H9 (cell line): ENCODE results near the gene RHBDD2. TPM values are rescaled to one million over a fixed set of nuclear protein-coding genes. Genes with fewer than 3 reads are reported as not detected.

ENCODE experiments used
- DNase-seq: peaks from one replicate; pipeline ENCODE4 v3.0.0-alpha.2; 2017
- H2AFZ ChIP-seq: one replicate; pipeline ENCODE4 v1.6.1; 2013; ENCODE audit warnings: mild to moderate bottlenecking, low read length, control low read depth, moderate library complexity
- H2AK5ac ChIP-seq: 2 replicates; pipeline ENCODE4 v1.6.1; 2013; ENCODE audit warnings: low read length, control low read depth, mixed read lengths; ENCODE audit not compliant: insufficient read length
- H2BK120ac ChIP-seq: one replicate; pipeline ENCODE4 v1.6.1; 2013; ENCODE audit warnings: low read depth, mild to moderate bottlenecking, low read length, control low read depth, inconsistent platforms; ENCODE audit not compliant: poor library complexity, severe bottlenecking
- H2BK12ac ChIP-seq: 2 replicates; pipeline ENCODE4 v1.6.1; 2013; ENCODE audit warnings: low read length, control low read depth, mixed read lengths, low read depth; ENCODE audit not compliant: insufficient read length
- H2BK15ac ChIP-seq: 2 replicates; pipeline ENCODE4 v1.6.1; 2013; ENCODE audit warnings: low read depth, low read length, control low read depth
- H2BK20ac ChIP-seq: one replicate; pipeline ENCODE4 v1.6.1; 2013; ENCODE audit warnings: low read depth, mild to moderate bottlenecking, low read length, control low read depth, inconsistent platforms; ENCODE audit not compliant: poor library complexity, severe bottlenecking
- H2BK5ac ChIP-seq: 2 replicates; pipeline ENCODE4 v1.6.1; 2013; ENCODE audit warnings: low read length, control low read depth, mixed read lengths; ENCODE audit not compliant: insufficient read length
- H3K14ac ChIP-seq: 2 replicates; pipeline ENCODE4 v1.6.1; 2013; ENCODE audit warnings: low read length, control low read depth; ENCODE audit not compliant: insufficient read depth
- H3K18ac ChIP-seq: 2 replicates; pipeline ENCODE4 v1.6.1; 2013; ENCODE audit warnings: low read depth, mild to moderate bottlenecking, mixed read lengths, low read length, control low read depth; ENCODE audit not compliant: insufficient read length
- H3K23ac ChIP-seq: 2 replicates; pipeline ENCODE4 v1.6.1; 2013; ENCODE audit warnings: low read length, control low read depth, mixed read lengths, low read depth; ENCODE audit not compliant: insufficient read length
- H3K23me2 ChIP-seq: 2 replicates; pipeline ENCODE4 v1.6.1; 2013; ENCODE audit warnings: low read depth, mild to moderate bottlenecking, mixed read lengths, low read length, control low read depth; ENCODE audit not compliant: insufficient read length, poor library complexity, severe bottlenecking
- H3K27ac ChIP-seq: 2 replicates; pipeline ENCODE4 v1.5.1; 2013; ENCODE audit warnings: low read length, control low read depth, mixed read lengths, low read depth; ENCODE audit not compliant: insufficient read length
- H3K27me3 ChIP-seq: 2 replicates; pipeline ENCODE4 v1.6.1; 2013; ENCODE audit warnings: low read length, control low read depth, inconsistent platforms; ENCODE audit not compliant: insufficient read depth
- H3K4ac ChIP-seq: 2 replicates; pipeline ENCODE4 v1.6.1; 2013; ENCODE audit warnings: low read depth, mild to moderate bottlenecking, control low read depth, inconsistent platforms, low read length, moderate library complexity
- H3K4me1 ChIP-seq: 2 replicates; pipeline ENCODE4 v1.6.1; 2013; ENCODE audit warnings: low read length, control low read depth, inconsistent platforms; ENCODE audit not compliant: insufficient read depth
- H3K4me2 ChIP-seq: 2 replicates; pipeline ENCODE4 v1.6.1; 2013; ENCODE audit warnings: low read length, control low read depth, mixed read lengths; ENCODE audit not compliant: insufficient read length, insufficient read depth
- H3K56ac ChIP-seq: 2 replicates; pipeline ENCODE4 v1.6.1; 2013; ENCODE audit warnings: low read depth, mild to moderate bottlenecking, mixed read lengths, low read length, control low read depth; ENCODE audit not compliant: insufficient read length
- H3K79me1 ChIP-seq: 2 replicates; pipeline ENCODE4 v1.6.1; 2013; ENCODE audit warnings: low read depth, mild to moderate bottlenecking, moderate library complexity, low read length, control low read depth, inconsistent platforms; ENCODE audit not compliant: insufficient read depth, poor library complexity, severe bottlenecking
- H3K79me2 ChIP-seq: 2 replicates; pipeline ENCODE4 v1.6.1; 2013; ENCODE audit warnings: low read length, control low read depth, inconsistent platforms; ENCODE audit not compliant: insufficient read depth
- H3K9ac ChIP-seq: 2 replicates; pipeline ENCODE4 v1.6.1; 2013; ENCODE audit warnings: low read length, control low read depth, mixed read lengths; ENCODE audit not compliant: insufficient read length; ENCODE audit errors: extremely low read depth
- H3K9me3 ChIP-seq: one replicate; pipeline ENCODE4 v1.6.1; 2013; ENCODE audit warnings: low read depth, low read length, inconsistent platforms; ENCODE audit not compliant: control insufficient read depth
- H3T11ph ChIP-seq: one replicate; pipeline ENCODE4 v1.6.1; 2013; ENCODE audit warnings: mild to moderate bottlenecking, low read length, control low read depth, inconsistent platforms
- H4K20me1 ChIP-seq: one replicate; pipeline ENCODE4 v1.6.1; 2013; ENCODE audit not compliant: control insufficient read depth, insufficient read length, insufficient read depth
- H4K5ac ChIP-seq: 2 replicates; pipeline ENCODE4 v1.6.1; 2013; ENCODE audit warnings: low read depth, mild to moderate bottlenecking, mixed read lengths, low read length, control low read depth; ENCODE audit not compliant: insufficient read length
- H4K8ac ChIP-seq: replicated peaks from 2 replicates; pipeline ENCODE4 v1.6.1; 2013; ENCODE audit warnings: low read length, control low read depth, mixed read lengths, low read depth; ENCODE audit not compliant: insufficient read length
- H4K91ac ChIP-seq: 2 replicates; pipeline ENCODE4 v1.6.1; 2013; ENCODE audit warnings: low read depth, mild to moderate bottlenecking, moderate library complexity, mixed read lengths, low read length, control low read depth; ENCODE audit not compliant: insufficient read length
- H3K27ac Mint-ChIP-seq, 3 experiments: 2 replicates in 2 of 3; 3 replicates in 1 of 3; pipeline ENCODE4 v1.8.0; 2020 to 2021; ENCODE audit warnings: mixed read lengths in 3 of 3, mild to moderate bottlenecking in 1 of 3, moderate library complexity in 1 of 3
- H3K27me3 Mint-ChIP-seq: 2 replicates; pipeline ENCODE4 v1.8.0; 2021; ENCODE audit warnings: low read depth, mild to moderate bottlenecking, moderate library complexity, mixed read lengths
- H3K36me3 Mint-ChIP-seq, 3 experiments: 2 replicates in 2 of 3; 3 replicates in 1 of 3; pipeline ENCODE4 v1.8.0; 2020 to 2021; ENCODE audit warnings: low read depth in 3 of 3, mixed read lengths in 3 of 3; ENCODE audit not compliant: insufficient read depth in 1 of 3
- H3K4me1 Mint-ChIP-seq, 2 experiments: 2 replicates each; pipeline ENCODE4 v1.8.0; 2020; ENCODE audit warnings: mixed read lengths in 2 of 2
- H3K4me3 Mint-ChIP-seq, 2 experiments: 2 replicates in 1 of 2; 3 replicates in 1 of 2; pipeline ENCODE4 v1.8.0; 2020 to 2021; ENCODE audit warnings: mild to moderate bottlenecking in 2 of 2, mixed read lengths in 2 of 2, moderate library complexity in 1 of 2
- H3K9me3 Mint-ChIP-seq, 2 experiments: 2 replicates in 1 of 2; 3 replicates in 1 of 2; pipeline ENCODE4 v1.8.0; 2020; ENCODE audit warnings: mild to moderate bottlenecking in 2 of 2, mixed read lengths in 2 of 2, moderate library complexity in 1 of 2
- WGBS: extraction: QIAGEN DNeasy Blood & Tissue Kit; methylation state at CpG from one replicate; pipeline ENCODE4 v1.1.7; 2013; ENCODE audit warnings: missing lambda C conversion rate, low lambda C conversion rate, mixed read lengths; ENCODE audit not compliant: insufficient read length; ENCODE audit errors: extremely low coverage; 5-methylcytosine and 5-hydroxymethylcytosine counted together
- total RNA-seq: library from RNA; stranded (reverse); gene quantifications from 2 replicates; pipeline ENCODE4 v1.2.1, GENCODE V29; 2021
- TF ChIP-seq, protein P1 (sequence below): fragments of 200-600 bp; sonication (generic); conservative IDR thresholded peaks from 3 replicates; pipeline ENCODE4 v1.8.0; 2021; ENCODE audit warnings: antibody characterized with exemption, mild to moderate bottlenecking

RHBDD2 gene
- total RNA-seq, 1 experiment from 2014 or later: 30.0 TPM

DNA sequence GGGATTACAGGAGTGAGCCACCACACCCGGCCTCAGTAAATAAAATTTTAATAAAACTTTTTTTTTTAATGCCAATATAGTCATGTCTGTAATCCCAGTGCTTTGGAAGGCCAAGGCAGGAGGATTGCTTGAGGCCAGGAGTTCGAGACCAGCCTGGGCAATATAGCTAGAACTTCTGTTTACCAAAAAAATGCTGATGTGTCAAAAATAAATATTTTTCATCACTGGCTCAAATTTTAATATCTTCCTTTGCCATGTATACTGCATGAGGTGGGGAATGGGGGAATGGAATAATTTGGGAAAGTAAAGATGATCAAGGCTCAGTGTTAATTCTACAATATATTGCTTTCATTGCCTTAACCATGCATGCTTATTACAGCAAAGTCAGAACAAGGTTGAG is 10.7 kb upstream of the RHBDD2 start:
- Histone ChIP-seq H3K27ac (no peak overlapping the region), H3K56ac (no peak overlapping the region), H2BK20ac (no peak overlapping the region), H3K4me2 (no peak overlapping the region), H2AK5ac (no peak overlapping the region), H3K79me1 (no peaks in the 10 kb centered on the region), H3K27me3 (no peaks in the 10 kb centered on the region), H2BK5ac (no peak overlapping the region), H4K91ac (no peak overlapping the region), H4K20me1 (no peaks in the 10 kb centered on the region), H3K9ac (no peak overlapping the region), H3K9me3 (no peaks in the 10 kb centered on the region), H3K4me1 (no peaks in the 10 kb centered on the region), H2AFZ (no peak overlapping the region), H2BK15ac (no peak overlapping the region), H4K8ac (no peak overlapping the region), H3K23ac (no peak overlapping the region), H4K5ac (no peak overlapping the region), H2BK120ac (no peak overlapping the region), H3K18ac (no peak overlapping the region), H2BK12ac (no peak overlapping the region), H3K4ac (no peak overlapping the region), H3K14ac (no peak overlapping the region), H3K79me2 (no peaks in the 10 kb centered on the region), H3T11ph (no peak overlapping the region), H3K23me2 (no peaks in the 10 kb centered on the region)
- Mint-ChIP-seq H3K9me3 (no peaks in the 10 kb centered on the region; a peak in 1 of 5 replicates), H3K36me3 (no peaks in the 10 kb centered on the region), H3K4me3 (no peak overlapping the region), H3K27ac (no peak overlapping the region), H3K27me3 (peaks cover 6% of the 10 kb centered on the region), H3K4me1 (peaks cover 4 to 7% of the 10 kb centered on the region in 2 experiments; a peak in 3 of 4 replicates)
- no peak for DNase-seq
- TF ChIP-seq, protein P1, sequence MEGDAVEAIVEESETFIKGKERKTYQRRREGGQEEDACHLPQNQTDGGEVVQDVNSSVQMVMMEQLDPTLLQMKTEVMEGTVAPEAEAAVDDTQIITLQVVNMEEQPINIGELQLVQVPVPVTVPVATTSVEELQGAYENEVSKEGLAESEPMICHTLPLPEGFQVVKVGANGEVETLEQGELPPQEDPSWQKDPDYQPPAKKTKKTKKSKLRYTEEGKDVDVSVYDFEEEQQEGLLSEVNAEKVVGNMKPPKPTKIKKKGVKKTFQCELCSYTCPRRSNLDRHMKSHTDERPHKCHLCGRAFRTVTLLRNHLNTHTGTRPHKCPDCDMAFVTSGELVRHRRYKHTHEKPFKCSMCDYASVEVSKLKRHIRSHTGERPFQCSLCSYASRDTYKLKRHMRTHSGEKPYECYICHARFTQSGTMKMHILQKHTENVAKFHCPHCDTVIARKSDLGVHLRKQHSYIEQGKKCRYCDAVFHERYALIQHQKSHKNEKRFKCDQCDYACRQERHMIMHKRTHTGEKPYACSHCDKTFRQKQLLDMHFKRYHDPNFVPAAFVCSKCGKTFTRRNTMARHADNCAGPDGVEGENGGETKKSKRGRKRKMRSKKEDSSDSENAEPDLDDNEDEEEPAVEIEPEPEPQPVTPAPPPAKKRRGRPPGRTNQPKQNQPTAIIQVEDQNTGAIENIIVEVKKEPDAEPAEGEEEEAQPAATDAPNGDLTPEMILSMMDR: no peak
- WGBS: no CpG with 5 or more reads among the region's 2 CpGs
